Measurements from ENCODE around the gene ZNF492. TPM values are rescaled to one million over a fixed set of nuclear protein-coding genes. Genes with fewer than 3 reads are reported as not detected.

Gene ZNF492
- total and polyA plus RNA-seq, 2 of the 8 experiments (the other 6 are each of a cell fraction or from before 2014, with no cell fraction given): not detected

- POLR2A ChIA-PET (ENCODE audit: partially characterized antibody): no interaction called here
- peaks cover 77 to 99% of the 10 kb centered on the region in 2 experiments for H3K9me3 ChIP-seq (ENCODE audit: insufficient read depth in 2 of 2, low read depth in 1 of 2, low read length in 1 of 2)
- TF ChIP-seq JUN (IDR thresholded peaks at IDR 0.05; ENCODE audit: low read depth, low read length): no peak
- TF ChIP-seq PHF8 (conservative IDR thresholded peaks at IDR 0.05; ENCODE audit: low read depth, low read length): no peak
- no peak for TF ChIP-seq SIRT6 (IDR thresholded peaks at IDR 0.05; ENCODE audit: low read length)
- no peak for TF ChIP-seq NRF1 (IDR thresholded peaks at IDR 0.05; ENCODE audit: low read depth, low read length)
- no peak for TF ChIP-seq TBP (IDR thresholded peaks at IDR 0.05; ENCODE audit: low read depth, low read length)
- no peak for TF ChIP-seq RFX5 (IDR thresholded peaks at IDR 0.05; ENCODE audit: borderline replicate concordance, low read depth, low read length)
Measured at GRCh38 chr19:22600690-22601648, 33.2 kb upstream of the ZNF492 start.

More at GRCh38 chr19:22600690-22601648, 33.2 kb upstream of the ZNF492 start:
- no peak overlapping the region for H3K18ac ChIP-seq (ENCODE audit: extremely low read depth, low read length)
- H3K27me3 ChIP-seq (replicated peaks in 1 of 4; ENCODE audit: control insufficient read depth in 3 of 4, extremely low read depth in 1 of 4, insufficient read depth in 3 of 4, low read length in 3 of 4): no peaks in the 10 kb centered on the region
- H3K4me3 ChIP-seq (ENCODE audit: extremely low read depth in 1 of 4, insufficient read depth in 2 of 4, low read depth in 3 of 4, low read length in 4 of 4): no peak overlapping the region
- H3K27ac ChIP-seq (ENCODE audit: low read depth, low read length): no peak overlapping the region
- no peak overlapping the region for H2BK5ac ChIP-seq (ENCODE audit: low read depth, low read length)
- no peaks in the 10 kb centered on the region for H4K20me1 ChIP-seq (replicated peaks in 1 of 2; ENCODE audit: control insufficient read depth in 1 of 2, insufficient read depth in 2 of 2, low read length in 2 of 2)
- H3K23me2 ChIP-seq (ENCODE audit: low read depth, low read length): no peaks in the 10 kb centered on the region
- DNase-seq (ENCODE audit: low read depth in 1 of 2, low spot score in 2 of 2): no peak
- no peak overlapping the region for H2BK12ac ChIP-seq (ENCODE audit: low read depth, low read length)
- H2BK15ac ChIP-seq (ENCODE audit: low read length): no peak overlapping the region
- no peak overlapping the region for H3K23ac ChIP-seq (ENCODE audit: insufficient read length)
- H4K91ac ChIP-seq (replicated peaks; ENCODE audit: insufficient read length, low read length): no peak overlapping the region
- WGBS, 2 experiments (ENCODE audit: extremely low coverage in 1 of 2, insufficient coverage in 1 of 2, insufficient read length in 1 of 2, insufficient replicate concordance in 2 of 2, low coverage in 1 of 2, low lambda C conversion rate in 2 of 2, missing lambda C conversion rate in 1 of 2): 75% methylated on average over 18 of the region's 18 CpGs; no CpG with 5 or more reads in 1 of the 2 experiments
- no peak overlapping the region for H3K14ac ChIP-seq (ENCODE audit: insufficient read length)
- no peaks in the 10 kb centered on the region for H3K79me1 ChIP-seq (ENCODE audit: low read depth, low read length)
- H2AK5ac ChIP-seq (ENCODE audit: low read depth, low read length): no peak overlapping the region
- H2BK120ac ChIP-seq (replicated peaks; ENCODE audit: low read depth, low read length): no peak overlapping the region
- no peak overlapping the region for H3K56ac ChIP-seq (replicated peaks; ENCODE audit: insufficient read length, low read depth, low read length)
- no peak overlapping the region for H4K8ac ChIP-seq (ENCODE audit: extremely low read depth, insufficient read depth, low read length)
- H3K4ac ChIP-seq (replicated peaks; ENCODE audit: insufficient read length, low read depth, low read length): no peak overlapping the region
- H3K4me1 ChIP-seq (replicated peaks in 1 of 4; ENCODE audit: control insufficient read depth in 3 of 4, insufficient read depth in 4 of 4, low read length in 3 of 4): no peaks in the 10 kb centered on the region
- no peak overlapping the region for H4K5ac ChIP-seq (ENCODE audit: insufficient read length, low read depth, low read length)
- FAIRE-seq: no peak
- H3K4me2 ChIP-seq (ENCODE audit: insufficient read depth in 1 of 2, low read depth in 2 of 2, low read length in 2 of 2): no peak overlapping the region
- H3K79me2 ChIP-seq (ENCODE audit: control insufficient read depth in 1 of 2, insufficient read depth in 2 of 2, low read length in 2 of 2): no peaks in the 10 kb centered on the region
- no peak overlapping the region for H2BK20ac ChIP-seq (ENCODE audit: low read length)
- H3K36me3 ChIP-seq (ENCODE audit: control insufficient read depth in 2 of 4, insufficient read depth in 4 of 4, low read length in 3 of 4): no peaks in the 10 kb centered on the region
- H3K9ac ChIP-seq (replicated peaks in 1 of 4; ENCODE audit: extremely low read depth in 1 of 4, low read depth in 3 of 4, low read length in 3 of 4): no peak overlapping the region
- CTCF ChIA-PET (ENCODE audit: partially characterized antibody): no interaction called here
- no peak overlapping the region for H2AFZ ChIP-seq (ENCODE audit: low read length)

Data from H1 (cell line).